RKO (cell line): ENCODE measurements around the gene PGS1.
A peak's percentile ranks its signal among the peaks of the same experiment; 100 is the strongest.

Experiments used
- DNase-seq: peaks from one replicate; pipeline ENCODE4 v3.0.0-alpha.2; 2016; ENCODE audit warnings: low spot score

PGS1 gene

GRCh38 chr17:78428025-78428575 lies 49.7 kb downstream of the PGS1 start:
- DNase-seq = no peak

GRCh38 chr17:78428836-78429617 lies 50.6 kb downstream of the PGS1 start:
- DNase-seq = no peak

- DNase-seq = no peak
Observed at GRCh38 chr17:78429618-78429995, 51.2 kb downstream of the PGS1 start.

GRCh38 chr17:78430892-78431691 lies 52.6 kb downstream of the PGS1 start:
- DNase-seq = no peak

GRCh38 chr17:78431692-78431958 lies 53.2 kb downstream of the PGS1 start:
- DNase-seq = no peak

GRCh38 chr17:78432226-78433012 lies 54.0 kb downstream of the PGS1 start:
- DNase-seq = no peak

- no peak for DNase-seq
Observed at GRCh38 chr17:78433013-78433727, 54.7 kb downstream of the PGS1 start.

GRCh38 chr17:78433780-78434335 lies 55.4 kb downstream of the PGS1 start:
- DNase-seq = no peak

GRCh38 chr17:78434455-78435329 lies 56.2 kb downstream of the PGS1 start:
- DNase-seq = no peak

- DNase-seq = no peak
Observed at GRCh38 chr17:78435330-78436005, 57.0 kb downstream of the PGS1 start.

- no peak for DNase-seq
Observed at GRCh38 chr17:78437508-78438169, 59.2 kb downstream of the PGS1 start.

GRCh38 chr17:78438271-78438691 lies 59.8 kb downstream of the PGS1 start:
- no peak for DNase-seq

- no peak for DNase-seq
Observed at GRCh38 chr17:78438694-78439325, 60.4 kb downstream of the PGS1 start.

- peak; percentile 35 for DNase-seq
Observed at GRCh38 chr17:78441271-78441971, 63.0 kb downstream of the PGS1 start.

- no peak for DNase-seq
Observed at GRCh38 chr17:78442648-78443218, 64.3 kb downstream of the PGS1 start.

- no peak for DNase-seq
Observed at GRCh38 chr17:78444392-78444791, 65.9 kb downstream of the PGS1 start.

GRCh38 chr17:78446833-78447232 lies 68.4 kb downstream of the PGS1 start:
- no peak for DNase-seq
